WTC11 (cell line): Measurements from ENCODE around the gene TPRX1. TPM values are rescaled to one million over a fixed set of nuclear protein-coding genes. Genes with fewer than 3 reads are reported as not detected.
"Not testable (repeated sequence)": the region's sequence is repeated elsewhere in the genome, so short reads cannot be mapped to it uniquely, and the experiment has no call there.

ENCODE experiments used
- ATAC-seq: fragments of 200-7000 bp; cut with Tn5 transposase; 2 replicates; pipeline ENCODE4 v1.10.0; 2021; ENCODE audit warnings: mild to moderate bottlenecking, moderate library complexity
- CTCF ChIA-PET: fragments of 300-600 bp; sonication (Branson Sonifier 250); formaldehyde crosslinking; loops from one replicate; lab custom pipeline; 2021; ENCODE audit warnings: antibody characterized with exemption; lab: Charles Lee
- POLR2A ChIA-PET: fragments of 350-600 bp; sonication (Branson Sonifier 250); formaldehyde crosslinking; loops from one replicate; lab custom pipeline; 2021; ENCODE audit warnings: antibody characterized with exemption; lab: Charles Lee
- DNase-seq: peaks from one replicate; pipeline ENCODE4 v3.0.0; 2021; ENCODE audit warnings: low spot score
- H3K27ac Mint-ChIP-seq: 2 replicates; pipeline ENCODE4 v1.8.0; 2021; ENCODE audit warnings: mixed read lengths
- H3K27me3 Mint-ChIP-seq: 2 replicates; pipeline ENCODE4 v1.8.0; 2021; ENCODE audit warnings: low read depth, mild to moderate bottlenecking, moderate library complexity, mixed read lengths
- H3K36me3 Mint-ChIP-seq: 2 replicates; pipeline ENCODE4 v1.8.0; 2021; ENCODE audit warnings: mixed read lengths
- H3K4me1 Mint-ChIP-seq: 2 replicates; pipeline ENCODE4 v1.8.0; 2022; ENCODE audit warnings: mixed read lengths
- H3K4me3 Mint-ChIP-seq: 2 replicates; pipeline ENCODE4 v1.8.0; 2021; ENCODE audit warnings: mild to moderate bottlenecking, moderate library complexity, mixed read lengths
- H3K9me3 Mint-ChIP-seq: 2 replicates; pipeline ENCODE4 v1.8.0; 2021; ENCODE audit warnings: mixed read lengths
- CBFB ChIP-seq: sonication (generic); formaldehyde crosslinking; IDR thresholded peaks from 2 replicates; pipeline ENCODE4 v1.8.1; 2022; ENCODE audit warnings: mild to moderate bottlenecking, low read depth, missing genetic modification reagents
- ESRRA ChIP-seq: sonication (generic); formaldehyde crosslinking; IDR thresholded peaks from 2 replicates; pipeline ENCODE4 v1.8.1; 2022; ENCODE audit warnings: mild to moderate bottlenecking, missing genetic modification reagents, borderline replicate concordance
- FOXK1 ChIP-seq: sonication (generic); formaldehyde crosslinking; IDR thresholded peaks from 2 replicates; pipeline ENCODE4 v1.8.0; 2022; ENCODE audit warnings: mild to moderate bottlenecking, moderate library complexity, missing genetic modification reagents
- GABPB1 ChIP-seq: sonication (generic); formaldehyde crosslinking; IDR thresholded peaks from 2 replicates; pipeline ENCODE4 v1.8.1; 2023; ENCODE audit warnings: mild to moderate bottlenecking, missing genetic modification reagents
- JUN ChIP-seq: sonication (generic); formaldehyde crosslinking; IDR thresholded peaks from 2 replicates; pipeline ENCODE4 v1.8.0; 2023; ENCODE audit warnings: mild to moderate bottlenecking, missing genetic modification reagents
- NFATC4 ChIP-seq: fragments of 250-450 bp; sonication (Bioruptor Pico); IDR thresholded peaks from 2 replicates; pipeline ENCODE4 v1.9.0; 2021; ENCODE audit warnings: mild to moderate bottlenecking
- NR1H2 ChIP-seq: sonication (generic); formaldehyde crosslinking; IDR thresholded peaks from 2 replicates; pipeline ENCODE4 v1.9.0; 2021; ENCODE audit warnings: mild to moderate bottlenecking, moderate library complexity, missing genetic modification reagents
- TP53 ChIP-seq: sonication (generic); formaldehyde crosslinking; IDR thresholded peaks from 2 replicates; pipeline ENCODE4 v1.8.1; 2023; ENCODE audit warnings: mild to moderate bottlenecking, missing genetic modification reagents
- ZNF121 ChIP-seq: sonication (generic); formaldehyde crosslinking; IDR thresholded peaks from 2 replicates; pipeline ENCODE4 v1.8.0; 2023; ENCODE audit warnings: missing genetic modification reagents
- ZNF219 ChIP-seq: sonication (generic); formaldehyde crosslinking; IDR thresholded peaks from 2 replicates; pipeline ENCODE4 v1.8.0; 2023; ENCODE audit warnings: missing genetic modification reagents, mild to moderate bottlenecking, borderline replicate concordance
- ZNF232 ChIP-seq: sonication (generic); formaldehyde crosslinking; IDR thresholded peaks from 2 replicates; pipeline ENCODE4 v1.8.0; 2022; ENCODE audit warnings: mild to moderate bottlenecking, missing genetic modification reagents
- total RNA-seq: library from RNA; stranded (reverse); gene quantifications from 3 replicates; pipeline ENCODE4 v1.2.3, GENCODE V29; 2021
- TF ChIP-seq, protein P1 (sequence below): fragments of 200-600 bp; IDR thresholded peaks from 2 replicates; pipeline ENCODE4 v1.8.0; 2022; ENCODE audit warnings: antibody characterized with exemption
- TF ChIP-seq, protein P2 (sequence below): sonication (generic); formaldehyde crosslinking; IDR thresholded peaks from 2 replicates; pipeline ENCODE4 v1.8.0; 2022; ENCODE audit warnings: mild to moderate bottlenecking, missing genetic modification reagents
- TF ChIP-seq, protein P3 (sequence below): sonication (generic); formaldehyde crosslinking; IDR thresholded peaks from 2 replicates; pipeline ENCODE4 v1.8.1; 2023; ENCODE audit warnings: mild to moderate bottlenecking, moderate library complexity, missing genetic modification reagents
- TF ChIP-seq, protein P4 (sequence below): sonication (generic); formaldehyde crosslinking; IDR thresholded peaks from 2 replicates; pipeline ENCODE4 v1.8.1; 2022; ENCODE audit warnings: low read depth, missing genetic modification reagents, borderline replicate concordance
- TF ChIP-seq, protein P5 (sequence below): sonication (generic); formaldehyde crosslinking; conservative IDR thresholded peaks from 2 replicates; pipeline ENCODE4 v1.8.1; 2023; ENCODE audit warnings: mild to moderate bottlenecking, low read depth, missing genetic modification reagents, moderate library complexity
- TF ChIP-seq, protein P6 (sequence below): sonication (generic); formaldehyde crosslinking; IDR thresholded peaks from 2 replicates; pipeline ENCODE4 v1.8.1; 2022; ENCODE audit warnings: low read depth, mild to moderate bottlenecking, moderate library complexity, missing genetic modification reagents, borderline replicate concordance

Gene TPRX1
- total RNA-seq, 1 experiment from 2014 or later: not detected

DNA sequence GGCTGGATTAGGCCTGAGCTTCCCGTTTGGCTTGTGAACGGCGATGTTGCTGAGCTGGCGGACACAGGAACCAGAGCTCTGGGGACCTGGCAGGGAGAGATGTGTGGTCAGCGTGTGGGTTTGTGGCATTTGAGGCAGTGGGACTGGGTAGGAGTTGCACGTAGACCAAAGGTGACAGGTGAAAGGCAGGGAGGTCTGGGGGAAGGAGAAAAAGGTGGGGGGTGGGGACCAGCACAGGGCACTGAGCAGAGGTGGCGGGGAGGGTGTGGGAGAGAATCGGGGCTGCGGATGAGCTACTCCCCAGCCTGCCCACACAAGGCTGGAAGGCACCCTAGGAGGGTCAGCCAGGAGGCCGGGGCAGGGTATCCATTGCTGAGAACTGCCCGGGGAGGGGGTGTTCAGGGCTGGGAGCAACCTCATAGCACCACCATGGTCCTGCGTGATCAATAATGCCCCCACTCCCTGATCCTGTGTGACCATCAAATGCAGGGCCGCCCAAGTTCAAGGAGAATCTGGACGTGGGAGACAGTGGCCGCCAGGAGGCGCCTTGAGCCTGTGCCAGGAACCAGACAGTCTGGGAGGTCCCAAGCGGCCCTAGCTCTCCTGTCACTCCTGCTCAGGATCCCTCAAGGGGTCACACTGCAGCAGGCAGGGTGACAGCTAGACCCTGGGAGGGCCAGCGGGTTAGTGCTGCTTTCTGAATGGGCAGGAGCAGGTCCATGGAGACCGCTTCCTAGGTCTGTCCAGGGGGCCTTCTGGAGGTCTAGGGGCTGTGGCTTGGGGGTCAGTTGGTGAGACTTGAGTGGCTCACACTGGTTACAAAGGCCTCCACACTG is 38.6 kb downstream of the TPRX1 start:
- Mint-ChIP-seq H3K4me1 (peaks cover 22% of the 10 kb centered on the region), H3K4me3 (no peak overlapping the region), H3K36me3 (no peaks in the 10 kb centered on the region), H3K27ac (peak overlapping the region; percentile 85), H3K9me3 (peaks cover 3% of the 10 kb centered on the region; the same call in 1 of the 2 replicates), H3K27me3 (no peaks in the 10 kb centered on the region)
- TF ChIP-seq, protein P1, sequence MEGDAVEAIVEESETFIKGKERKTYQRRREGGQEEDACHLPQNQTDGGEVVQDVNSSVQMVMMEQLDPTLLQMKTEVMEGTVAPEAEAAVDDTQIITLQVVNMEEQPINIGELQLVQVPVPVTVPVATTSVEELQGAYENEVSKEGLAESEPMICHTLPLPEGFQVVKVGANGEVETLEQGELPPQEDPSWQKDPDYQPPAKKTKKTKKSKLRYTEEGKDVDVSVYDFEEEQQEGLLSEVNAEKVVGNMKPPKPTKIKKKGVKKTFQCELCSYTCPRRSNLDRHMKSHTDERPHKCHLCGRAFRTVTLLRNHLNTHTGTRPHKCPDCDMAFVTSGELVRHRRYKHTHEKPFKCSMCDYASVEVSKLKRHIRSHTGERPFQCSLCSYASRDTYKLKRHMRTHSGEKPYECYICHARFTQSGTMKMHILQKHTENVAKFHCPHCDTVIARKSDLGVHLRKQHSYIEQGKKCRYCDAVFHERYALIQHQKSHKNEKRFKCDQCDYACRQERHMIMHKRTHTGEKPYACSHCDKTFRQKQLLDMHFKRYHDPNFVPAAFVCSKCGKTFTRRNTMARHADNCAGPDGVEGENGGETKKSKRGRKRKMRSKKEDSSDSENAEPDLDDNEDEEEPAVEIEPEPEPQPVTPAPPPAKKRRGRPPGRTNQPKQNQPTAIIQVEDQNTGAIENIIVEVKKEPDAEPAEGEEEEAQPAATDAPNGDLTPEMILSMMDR: peak; percentile 80
- TF ChIP-seq ZNF232 (CRISPR knock-in tag): 0 out of 2 replicates have a peak, but pooled peaks have one; percentile 9
- no peak for TF ChIP-seq ZNF219
- TF ChIP-seq GABPB1 (CRISPR knock-in tag): no peak
- no peak for TF ChIP-seq FOXK1 (CRISPR knock-in tag)
- TF ChIP-seq, protein P2, sequence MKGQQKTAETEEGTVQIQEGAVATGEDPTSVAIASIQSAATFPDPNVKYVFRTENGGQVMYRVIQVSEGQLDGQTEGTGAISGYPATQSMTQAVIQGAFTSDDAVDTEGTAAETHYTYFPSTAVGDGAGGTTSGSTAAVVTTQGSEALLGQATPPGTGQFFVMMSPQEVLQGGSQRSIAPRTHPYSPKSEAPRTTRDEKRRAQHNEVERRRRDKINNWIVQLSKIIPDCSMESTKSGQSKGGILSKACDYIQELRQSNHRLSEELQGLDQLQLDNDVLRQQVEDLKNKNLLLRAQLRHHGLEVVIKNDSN (CRISPR knock-in tag): no peak
- no peak for TF ChIP-seq JUN (CRISPR knock-in tag)
- TF ChIP-seq, protein P3, sequence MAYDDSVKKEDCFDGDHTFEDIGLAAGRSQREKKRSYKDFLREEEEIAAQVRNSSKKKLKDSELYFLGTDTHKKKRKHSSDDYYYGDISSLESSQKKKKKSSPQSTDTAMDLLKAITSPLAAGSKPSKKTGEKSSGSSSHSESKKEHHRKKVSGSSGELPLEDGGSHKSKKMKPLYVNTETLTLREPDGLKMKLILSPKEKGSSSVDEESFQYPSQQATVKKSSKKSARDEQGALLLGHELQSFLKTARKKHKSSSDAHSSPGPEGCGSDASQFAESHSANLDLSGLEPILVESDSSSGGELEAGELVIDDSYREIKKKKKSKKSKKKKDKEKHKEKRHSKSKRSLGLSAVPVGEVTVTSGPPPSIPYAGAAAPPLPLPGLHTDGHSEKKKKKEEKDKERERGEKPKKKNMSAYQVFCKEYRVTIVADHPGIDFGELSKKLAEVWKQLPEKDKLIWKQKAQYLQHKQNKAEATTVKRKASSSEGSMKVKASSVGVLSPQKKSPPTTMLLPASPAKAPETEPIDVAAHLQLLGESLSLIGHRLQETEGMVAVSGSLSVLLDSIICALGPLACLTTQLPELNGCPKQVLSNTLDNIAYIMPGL (CRISPR knock-in tag): no peak
- TF ChIP-seq, protein P4, sequence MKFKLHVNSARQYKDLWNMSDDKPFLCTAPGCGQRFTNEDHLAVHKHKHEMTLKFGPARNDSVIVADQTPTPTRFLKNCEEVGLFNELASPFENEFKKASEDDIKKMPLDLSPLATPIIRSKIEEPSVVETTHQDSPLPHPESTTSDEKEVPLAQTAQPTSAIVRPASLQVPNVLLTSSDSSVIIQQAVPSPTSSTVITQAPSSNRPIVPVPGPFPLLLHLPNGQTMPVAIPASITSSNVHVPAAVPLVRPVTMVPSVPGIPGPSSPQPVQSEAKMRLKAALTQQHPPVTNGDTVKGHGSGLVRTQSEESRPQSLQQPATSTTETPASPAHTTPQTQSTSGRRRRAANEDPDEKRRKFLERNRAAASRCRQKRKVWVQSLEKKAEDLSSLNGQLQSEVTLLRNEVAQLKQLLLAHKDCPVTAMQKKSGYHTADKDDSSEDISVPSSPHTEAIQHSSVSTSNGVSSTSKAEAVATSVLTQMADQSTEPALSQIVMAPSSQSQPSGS: no peak
- ChIA-PET POLR2A (interaction anchor here (0.6 to 1.6 kb wide), 6 partner anchors 12 to 91 kb away, joined by 3 to 8 read pairs (median 4); partner anchors contain the start of genes NOP53 and SELENOW), CTCF (interaction anchor here (0.5 to 8.5 kb wide), 55 partner anchors 8 to 790 kb away, joined by 3 to 368 read pairs (median 5); partner anchors contain the start of genes EHD2, KPTN, NOP53 and SELENOW)
- ATAC-seq (peak; percentile 79), DNase-seq (peak; percentile 88)

DNA sequence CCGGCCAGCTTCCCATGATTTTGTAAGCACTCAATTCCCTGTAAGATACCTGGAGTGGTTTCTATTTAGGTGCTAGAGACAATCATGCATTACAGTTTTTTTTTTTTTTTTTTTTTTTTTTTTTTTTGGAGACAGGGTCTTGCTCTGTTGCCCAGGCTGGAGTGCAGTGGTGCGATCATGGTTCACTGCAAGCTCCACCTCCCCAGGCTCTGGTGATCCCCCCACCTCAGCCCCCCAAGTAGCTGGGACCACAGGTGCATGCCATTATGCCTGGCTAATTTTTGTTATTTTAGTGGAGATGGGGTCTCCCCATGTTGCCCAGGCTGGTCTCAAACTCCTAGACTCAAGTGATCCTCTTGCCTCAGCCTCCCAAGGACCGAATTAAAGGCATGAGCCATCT is 39.6 kb downstream of the TPRX1 start:
- H3K4me3 Mint-ChIP-seq, H3K9me3 Mint-ChIP-seq, H3K27me3 Mint-ChIP-seq, ATAC-seq, H3K27ac Mint-ChIP-seq, DNase-seq, H3K36me3 Mint-ChIP-seq: not testable (repeated sequence)
- peaks cover 14% of the 10 kb centered on the region for H3K4me1 Mint-ChIP-seq
- TF ChIP-seq ZNF121 (CRISPR knock-in tag): peak; percentile 41; the same call in 1 of the 2 replicates
- CTCF ChIA-PET: interaction anchor here (0.6 to 8.5 kb wide), 25 partner anchors 9 to 337 kb away, joined by 3 to 368 read pairs (median 10); partner anchors contain the start of genes EHD2, NOP53 and SELENOW
- POLR2A ChIA-PET: interaction anchor here (0.6 to 1.5 kb wide), 3 partner anchors 14 to 92 kb away, joined by 3 to 8 read pairs (median 8); partner anchors contain the start of gene SELENOW

DNA sequence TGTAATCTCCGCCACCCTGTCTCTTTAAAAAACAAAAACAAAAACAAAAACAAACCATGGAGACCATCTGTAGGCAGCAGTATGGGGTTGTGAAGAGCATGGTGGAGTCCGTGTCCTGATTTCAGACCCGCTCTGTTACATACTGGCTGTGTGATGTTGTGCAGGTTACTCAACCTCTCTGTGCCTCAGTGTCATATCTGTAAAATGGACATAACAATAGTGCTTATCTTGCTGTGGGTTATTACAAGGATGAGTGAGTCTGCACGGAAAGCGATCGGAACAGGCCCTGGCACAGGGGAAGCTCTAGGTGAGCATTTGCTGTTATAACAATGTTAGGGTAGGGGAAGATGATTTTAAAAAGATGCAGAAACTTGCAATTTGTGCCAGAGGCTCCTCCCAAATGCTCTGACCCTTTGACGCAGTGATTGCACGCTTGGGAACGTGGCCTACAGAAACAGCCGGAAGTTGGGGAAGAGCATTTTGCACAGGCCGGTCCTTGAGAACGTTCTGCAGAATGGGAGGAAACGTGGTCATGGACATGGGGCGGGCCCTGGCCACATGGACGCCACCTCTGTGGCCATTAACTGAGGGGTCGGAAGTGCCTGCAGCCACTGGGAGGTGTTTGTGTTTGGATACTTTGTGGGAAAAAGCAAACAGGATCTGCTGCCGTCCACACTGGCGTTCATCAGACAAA is 41.6 kb downstream of the TPRX1 start:
- H3K4me1 Mint-ChIP-seq: peaks cover 11% of the 10 kb centered on the region
- H3K9me3 Mint-ChIP-seq: peaks cover 4% of the 10 kb centered on the region
- H3K4me3 Mint-ChIP-seq: no peak overlapping the region
- no peak for DNase-seq
- ChIA-PET CTCF (interaction anchor here (0.7 to 8.5 kb wide), 2 partner anchors 10 to 26 kb away, joined by 5 to 368 read pairs; no protein-coding TSS in a partner anchor), POLR2A (no interaction called here)
- TF ChIP-seq, protein P5, sequence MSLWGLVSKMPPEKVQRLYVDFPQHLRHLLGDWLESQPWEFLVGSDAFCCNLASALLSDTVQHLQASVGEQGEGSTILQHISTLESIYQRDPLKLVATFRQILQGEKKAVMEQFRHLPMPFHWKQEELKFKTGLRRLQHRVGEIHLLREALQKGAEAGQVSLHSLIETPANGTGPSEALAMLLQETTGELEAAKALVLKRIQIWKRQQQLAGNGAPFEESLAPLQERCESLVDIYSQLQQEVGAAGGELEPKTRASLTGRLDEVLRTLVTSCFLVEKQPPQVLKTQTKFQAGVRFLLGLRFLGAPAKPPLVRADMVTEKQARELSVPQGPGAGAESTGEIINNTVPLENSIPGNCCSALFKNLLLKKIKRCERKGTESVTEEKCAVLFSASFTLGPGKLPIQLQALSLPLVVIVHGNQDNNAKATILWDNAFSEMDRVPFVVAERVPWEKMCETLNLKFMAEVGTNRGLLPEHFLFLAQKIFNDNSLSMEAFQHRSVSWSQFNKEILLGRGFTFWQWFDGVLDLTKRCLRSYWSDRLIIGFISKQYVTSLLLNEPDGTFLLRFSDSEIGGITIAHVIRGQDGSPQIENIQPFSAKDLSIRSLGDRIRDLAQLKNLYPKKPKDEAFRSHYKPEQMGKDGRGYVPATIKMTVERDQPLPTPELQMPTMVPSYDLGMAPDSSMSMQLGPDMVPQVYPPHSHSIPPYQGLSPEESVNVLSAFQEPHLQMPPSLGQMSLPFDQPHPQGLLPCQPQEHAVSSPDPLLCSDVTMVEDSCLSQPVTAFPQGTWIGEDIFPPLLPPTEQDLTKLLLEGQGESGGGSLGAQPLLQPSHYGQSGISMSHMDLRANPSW (CRISPR knock-in tag): no peak
- no peak for TF ChIP-seq TP53 (CRISPR knock-in tag)
- no peak for TF ChIP-seq CBFB
- no peak for TF ChIP-seq NFATC4 (CRISPR knock-in tag)
- no peak for TF ChIP-seq NR1H2 (CRISPR knock-in tag)
- TF ChIP-seq, protein P6, sequence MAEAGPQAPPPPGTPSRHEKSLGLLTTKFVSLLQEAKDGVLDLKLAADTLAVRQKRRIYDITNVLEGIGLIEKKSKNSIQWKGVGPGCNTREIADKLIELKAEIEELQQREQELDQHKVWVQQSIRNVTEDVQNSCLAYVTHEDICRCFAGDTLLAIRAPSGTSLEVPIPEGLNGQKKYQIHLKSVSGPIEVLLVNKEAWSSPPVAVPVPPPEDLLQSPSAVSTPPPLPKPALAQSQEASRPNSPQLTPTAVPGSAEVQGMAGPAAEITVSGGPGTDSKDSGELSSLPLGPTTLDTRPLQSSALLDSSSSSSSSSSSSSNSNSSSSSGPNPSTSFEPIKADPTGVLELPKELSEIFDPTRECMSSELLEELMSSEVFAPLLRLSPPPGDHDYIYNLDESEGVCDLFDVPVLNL (CRISPR knock-in tag): no peak
- TF ChIP-seq ESRRA (CRISPR knock-in tag): no peak
- H3K36me3 Mint-ChIP-seq: peaks cover 16% of the 10 kb centered on the region
- H3K27me3 Mint-ChIP-seq: no peaks in the 10 kb centered on the region
- no peak for ATAC-seq
- H3K27ac Mint-ChIP-seq: peak overlapping the region; percentile 79; the same call in 1 of the 2 replicates
